Measurements from ENCODE around the gene SCAMP5. TPM values are rescaled to one million over a fixed set of nuclear protein-coding genes. Genes with fewer than 3 reads are reported as not detected.

SCAMP5 gene
- total RNA-seq, 1 donor from 2014 or later, result 1.7 TPM

GRCh38 chr15:75068748-75069147 is 73.4 kb downstream of the SCAMP5 start:
- no peak for DNase-seq (ENCODE audit: low spot score)

- DNase-seq (ENCODE audit: low spot score), result peak; percentile 77
Observed at GRCh38 chr15:75069301-75069925, 74.0 kb downstream of the SCAMP5 start.

- DNase-seq (ENCODE audit: low spot score), result peak; percentile 78
Observed at GRCh38 chr15:75070674-75071073, 75.3 kb downstream of the SCAMP5 start.

Other genes with a start within 250 kb of the SCAMP5 start
- not detected for gene CYP1A2, start 246.7 kb upstream of the SCAMP5 start, total RNA-seq
- gene CSK, start 213.5 kb upstream of the SCAMP5 start, total RNA-seq, result 46.9 TPM
- gene LMAN1L, start 182.7 kb upstream of the SCAMP5 start, total RNA-seq, result not detected
- not detected for gene CPLX3, start 168.9 kb upstream of the SCAMP5 start, total RNA-seq
- gene ULK3, start 152.4 kb upstream of the SCAMP5 start, total RNA-seq, result 31.5 TPM
- 108 TPM for gene SCAMP2, start 122.2 kb upstream of the SCAMP5 start, total RNA-seq
- 32.2 TPM for gene MPI, start 105.5 kb upstream of the SCAMP5 start, total RNA-seq
- gene FAM219B, start 88.7 kb upstream of the SCAMP5 start, total RNA-seq, result 91.4 TPM
- 175 TPM for gene COX5A, start 57.5 kb upstream of the SCAMP5 start, total RNA-seq
- 10.7 TPM for gene RPP25, start 38.8 kb upstream of the SCAMP5 start, total RNA-seq
- 11.5 TPM for gene PPCDC, start 28.0 kb downstream of the SCAMP5 start, total RNA-seq
- 31.7 TPM for gene C15orf39, start 206.3 kb downstream of the SCAMP5 start, total RNA-seq

All from mesenteric fat pad (tissue), 1 donor.